Hepatocyte (in vitro differentiated cells): ENCODE results near the gene BCL11A. TPM values are rescaled to one million over a fixed set of nuclear protein-coding genes. Genes with fewer than 3 reads are reported as not detected.
A peak's percentile ranks its signal among the peaks of the same experiment; 100 is the strongest.

ENCODE experiments used
- DNase-seq: peaks from one replicate; pipeline ENCODE4 v3.0.0-alpha.2; 2016; ENCODE audit warnings: low spot score
- H2AFZ ChIP-seq: fragments of 200-600 bp; sonication (generic); 2 replicates; pipeline ENCODE4 v1.6.0; 2016; ENCODE audit warnings: antibody characterized with exemption, mild to moderate bottlenecking
- H3K27ac ChIP-seq: fragments of 200-600 bp; sonication (generic); 2 replicates; pipeline ENCODE4 v1.5.1; 2016; ENCODE audit warnings: mild to moderate bottlenecking
- H3K27me3 ChIP-seq: fragments of 200-600 bp; sonication (generic); 2 replicates; pipeline ENCODE4 v1.6.1; 2016
- H3K36me3 ChIP-seq: fragments of 200-600 bp; sonication (generic); replicated peaks from 2 replicates; pipeline ENCODE4 v1.5.1; 2016; ENCODE audit warnings: low read depth; ENCODE audit not compliant: insufficient read depth
- H3K4me1 ChIP-seq: fragments of 200-600 bp; sonication (generic); 2 replicates; pipeline ENCODE4 v1.5.1; 2016; ENCODE audit warnings: mild to moderate bottlenecking, moderate library complexity; ENCODE audit not compliant: insufficient read depth
- H3K4me2 ChIP-seq: fragments of 200-600 bp; sonication (generic); 2 replicates; pipeline ENCODE4 v1.6.0; 2016
- H3K4me3 ChIP-seq: fragments of 200-600 bp; sonication (generic); 2 replicates; pipeline ENCODE4 v1.5.1; 2016; ENCODE audit warnings: mild to moderate bottlenecking
- H3K79me2 ChIP-seq: fragments of 200-600 bp; sonication (generic); 2 replicates; pipeline ENCODE4 v1.6.0; 2017; ENCODE audit warnings: mild to moderate bottlenecking
- H3K9me2 ChIP-seq: fragments of 200-600 bp; sonication (generic); replicated peaks from 2 replicates; pipeline ENCODE4 v1.6.0; 2017; ENCODE audit warnings: mild to moderate bottlenecking; ENCODE audit not compliant: insufficient read depth
- H3K9me3 ChIP-seq: fragments of 200-600 bp; sonication (generic); 2 replicates; pipeline ENCODE4 v1.5.1; 2016; ENCODE audit warnings: low read depth, mild to moderate bottlenecking
- H4K20me1 ChIP-seq: fragments of 200-600 bp; sonication (generic); 2 replicates; pipeline ENCODE4 v1.6.0; 2016; ENCODE audit warnings: mild to moderate bottlenecking; ENCODE audit not compliant: insufficient read depth, poor library complexity, severe bottlenecking
- CTCF ChIP-seq: fragments of 200-600 bp; sonication (generic); IDR thresholded peaks from 2 replicates; pipeline ENCODE4 v1.5.1; 2016; ENCODE audit warnings: antibody characterized with exemption, mild to moderate bottlenecking; ENCODE audit not compliant: poor library complexity
- EZH2 ChIP-seq: fragments of 200-600 bp; sonication (generic); IDR thresholded peaks from 2 replicates; pipeline ENCODE4 v1.6.1; 2016; ENCODE audit warnings: antibody characterized with exemption, mild to moderate bottlenecking, borderline replicate concordance
- EZH2phosphoT487 ChIP-seq: fragments of 200-600 bp; sonication (generic); IDR thresholded peaks from one replicate; pipeline ENCODE4 v1.6.1; 2018; ENCODE audit warnings: antibody characterized with exemption, mild to moderate bottlenecking, low read depth, moderate library complexity; ENCODE audit not compliant: unreplicated experiment, severe bottlenecking
- WGBS: methylation state at CpG from one replicate; pipeline ENCODE4 v1.1.6; 2016; ENCODE audit warnings: low lambda C conversion rate; ENCODE audit errors: missing lambda C conversion rate; 5-methylcytosine and 5-hydroxymethylcytosine counted together
- polyA plus RNA-seq: library from polyadenylated mRNA; unstranded; fragments of >200 nt; fragmentation: Nextera tagmentation; extraction: Ambion mirVana; gene quantifications from 2 replicates; pipeline ENCODE4 v1.2.1, GENCODE V29; 2016
- total RNA-seq: library from RNA; depleted of rRNA; stranded (reverse); fragments of >200 nt; gene quantifications from 2 replicates; pipeline ENCODE4 v1.2.3, GENCODE V29; 2014

Gene BCL11A
- total and polyA plus RNA-seq, 2 experiments from 2014 or later = 14.4 to 22.6 TPM

GRCh38 chr2:60518567-60518966 lies 34.9 kb downstream of the BCL11A start:
- 89% methylated on average over 7 of the region's 7 CpGs for WGBS
- Histone ChIP-seq H3K36me3 (no peaks in the 10 kb centered on the region), H3K9me2 (no peaks in the 10 kb centered on the region), H4K20me1 (no peaks in the 10 kb centered on the region), H3K9me3 (no peaks in the 10 kb centered on the region), H3K4me1 (peaks cover 28% of the 10 kb centered on the region), H3K27ac (no peak overlapping the region), H3K79me2 (peaks cover 94% of the 10 kb centered on the region), H3K27me3 (no peaks in the 10 kb centered on the region), H3K4me3 (no peak overlapping the region), H2AFZ (no peak overlapping the region), H3K4me2 (no peak overlapping the region)
- TF ChIP-seq CTCF (no peak), EZH2phosphoT487 (no peak), EZH2 (no peak)
- DNase-seq = no peak

GRCh38 chr2:60517446-60517845 lies 36.0 kb downstream of the BCL11A start:
- Histone ChIP-seq H4K20me1 (no peaks in the 10 kb centered on the region), H3K36me3 (no peaks in the 10 kb centered on the region), H3K27me3 (no peaks in the 10 kb centered on the region), H3K4me2 (no peak overlapping the region), H3K4me1 (peaks cover 38% of the 10 kb centered on the region), H3K4me3 (no peak overlapping the region), H3K27ac (peak overlapping the region; percentile 87), H3K79me2 (peaks cover 94% of the 10 kb centered on the region), H3K9me3 (no peaks in the 10 kb centered on the region), H3K9me2 (no peaks in the 10 kb centered on the region), H2AFZ (no peak overlapping the region)
- no peak for TF ChIP-seq EZH2phosphoT487
- TF ChIP-seq CTCF = no peak
- no peak for TF ChIP-seq EZH2
- 100% methylated on average over 4 of the region's 4 CpGs for WGBS
- no peak for DNase-seq

- H4K20me1 ChIP-seq = no peaks in the 10 kb centered on the region
- H3K9me2 ChIP-seq = no peaks in the 10 kb centered on the region
- no peak overlapping the region for H3K4me3 ChIP-seq
- peak overlapping the region; percentile 21 for H3K4me2 ChIP-seq
- no peak for DNase-seq
- H3K4me1 ChIP-seq = peaks cover 44% of the 10 kb centered on the region
- TF ChIP-seq CTCF = no peak
- no peak for TF ChIP-seq EZH2
- no peak for TF ChIP-seq EZH2phosphoT487
- no peaks in the 10 kb centered on the region for H3K9me3 ChIP-seq
- WGBS = 83% methylated on average over 4 of the region's 4 CpGs
- H3K79me2 ChIP-seq = peaks cover 94% of the 10 kb centered on the region
- H3K36me3 ChIP-seq = no peaks in the 10 kb centered on the region
- peak overlapping the region; percentile 87 for H3K27ac ChIP-seq
- no peaks in the 10 kb centered on the region for H3K27me3 ChIP-seq
- no peak overlapping the region for H2AFZ ChIP-seq
These were observed 36.6 kb downstream of the BCL11A start for GRCh38 chr2:60516826-60517225.

- 47% methylated on average over 6 of the region's 6 CpGs for WGBS
- Histone ChIP-seq H4K20me1 (no peaks in the 10 kb centered on the region), H3K9me3 (no peaks in the 10 kb centered on the region), H3K4me2 (peak overlapping the region; percentile 21), H3K4me1 (peaks cover 45% of the 10 kb centered on the region), H3K36me3 (no peaks in the 10 kb centered on the region), H3K27me3 (no peaks in the 10 kb centered on the region), H3K4me3 (no peak overlapping the region), H3K79me2 (peaks cover 94% of the 10 kb centered on the region), H2AFZ (no peak overlapping the region), H3K27ac (peak overlapping the region; percentile 87), H3K9me2 (no peaks in the 10 kb centered on the region)
- TF ChIP-seq EZH2phosphoT487 (no peak), CTCF (no peak), EZH2 (no peak)
- peak; percentile 56 for DNase-seq
These were observed 37.1 kb downstream of the BCL11A start for GRCh38 chr2:60516383-60516811.
